Dermis microvascular lymphatic vessel endothelial cell (primary cell): Measurements from ENCODE around the gene UCHL5. TPM values are rescaled to one million over a fixed set of nuclear protein-coding genes. Genes with fewer than 3 reads are reported as not detected.
"Not testable (repeated sequence)": the region's sequence is repeated elsewhere in the genome, so short reads cannot be mapped to it uniquely, and the experiment has no call there.

ENCODE experiments used
- DNase-seq, 2 donors: peaks; one replicate each; pipeline versions ENCODE4 v3.0.0 to v3.0.0-alpha.2; 2010; ENCODE audit warnings: low read depth in 2 of 2
- total RNA-seq: library from RNA; depleted of rRNA; stranded (reverse); fragments of >200 nt; gene quantifications from 2 replicates; pipeline ENCODE4 v1.2.1, GENCODE V29; 2014

Gene UCHL5
- total RNA-seq, 1 donor from 2014 or later, result 14.5 TPM

- no peak for DNase-seq
These were observed 46.2 kb downstream of the UCHL5 start for GRCh38 chr1:193013005-193013404.

- DNase-seq, result no peak
These were observed 47.8 kb downstream of the UCHL5 start for GRCh38 chr1:193011406-193011805.

- DNase-seq, result no peak
These were observed 49.7 kb downstream of the UCHL5 start for GRCh38 chr1:193009501-193009900.

GRCh38 chr1:193005785-193006184 lies 53.4 kb downstream of the UCHL5 start:
- DNase-seq, result no peak

- DNase-seq, result no peak
These were observed 60.6 kb downstream of the UCHL5 start for GRCh38 chr1:192998536-192998935.

GRCh38 chr1:192994141-192994540 lies 65.0 kb downstream of the UCHL5 start:
- no peak for DNase-seq

- DNase-seq, result no peak
These were observed 65.6 kb downstream of the UCHL5 start for GRCh38 chr1:192993426-192994085.

GRCh38 chr1:192986748-192987334 lies 72.3 kb downstream of the UCHL5 start:
- not testable (repeated sequence) for DNase-seq

GRCh38 chr1:192986110-192986747 lies 72.9 kb downstream of the UCHL5 start:
- no peak for DNase-seq

GRCh38 chr1:192984080-192984479 lies 75.1 kb downstream of the UCHL5 start:
- no peak for DNase-seq

- no peak for DNase-seq
These were observed 75.7 kb downstream of the UCHL5 start for GRCh38 chr1:192983349-192983980.

GRCh38 chr1:192980856-192981255 lies 78.3 kb downstream of the UCHL5 start:
- DNase-seq, result no peak

- not testable (repeated sequence) for DNase-seq
These were observed 78.8 kb downstream of the UCHL5 start for GRCh38 chr1:192980334-192980733.

GRCh38 chr1:192979542-192979941 lies 79.6 kb downstream of the UCHL5 start:
- DNase-seq, result no peak

GRCh38 chr1:192978195-192978710 lies 80.9 kb downstream of the UCHL5 start:
- no peak for DNase-seq

- DNase-seq, result no peak
These were observed 82.0 kb downstream of the UCHL5 start for GRCh38 chr1:192977089-192977706.

GRCh38 chr1:192976576-192976975 lies 82.6 kb downstream of the UCHL5 start:
- DNase-seq, result no peak

GRCh38 chr1:192974701-192975100 lies 84.5 kb downstream of the UCHL5 start:
- DNase-seq, result no peak

GRCh38 chr1:192973988-192974387 lies 85.2 kb downstream of the UCHL5 start:
- DNase-seq, result no peak

GRCh38 chr1:192973202-192973601 lies 86.0 kb downstream of the UCHL5 start:
- DNase-seq, result no peak

- DNase-seq, result no peak
These were observed 90.1 kb downstream of the UCHL5 start for GRCh38 chr1:192969091-192969490.

GRCh38 chr1:192968323-192968722 lies 90.8 kb downstream of the UCHL5 start:
- no peak for DNase-seq
